UCSD-AML1 (cell line): Measurements from ENCODE around the gene LASP1NB.
A peak's percentile ranks its signal among the peaks of the same experiment; 100 is the strongest.
"Not testable (repeated sequence)": the region's sequence is repeated elsewhere in the genome, so short reads cannot be mapped to it uniquely, and the experiment has no call there.

Source experiments
- DNase-seq: peaks from one replicate; lab custom pipeline; 2025; ENCODE audit not compliant: unreplicated experiment; lab: John Stamatoyannopoulos, UW

LASP1NB gene

DNA sequence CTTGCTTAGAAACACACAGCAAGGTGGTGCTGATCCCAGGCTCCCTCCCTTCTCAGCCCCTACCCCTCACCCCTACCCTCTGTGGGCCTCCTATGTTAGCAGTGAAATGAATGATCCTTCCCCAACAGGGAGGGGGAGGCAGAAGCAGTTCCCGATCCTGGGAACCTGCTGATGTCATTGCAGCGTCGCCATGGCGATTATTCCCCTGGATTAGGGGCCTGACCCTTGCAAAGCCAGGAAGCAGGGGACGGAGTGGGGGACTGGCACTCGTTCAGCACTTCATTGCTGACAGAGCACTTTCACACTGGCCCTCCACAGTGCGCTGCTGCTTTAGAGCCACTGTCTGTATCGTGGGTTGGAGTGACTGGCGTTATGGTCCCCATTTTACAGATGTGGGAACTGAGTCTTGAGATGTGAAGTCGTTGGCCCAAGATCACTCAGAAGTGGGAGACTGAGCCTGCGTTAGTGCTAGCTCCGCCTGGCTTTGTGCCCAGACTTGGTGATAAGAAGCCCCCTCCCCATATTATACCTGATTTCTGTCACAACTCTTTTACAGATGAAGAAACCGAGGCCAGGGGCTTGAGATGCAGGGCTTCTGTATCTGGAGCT, 29.0 kb upstream of the LASP1NB start:
- no peak for DNase-seq

- DNase-seq, result no peak
Observed at GRCh38 chr17:38897176-38897575, 28.2 kb upstream of the LASP1NB start.

DNA sequence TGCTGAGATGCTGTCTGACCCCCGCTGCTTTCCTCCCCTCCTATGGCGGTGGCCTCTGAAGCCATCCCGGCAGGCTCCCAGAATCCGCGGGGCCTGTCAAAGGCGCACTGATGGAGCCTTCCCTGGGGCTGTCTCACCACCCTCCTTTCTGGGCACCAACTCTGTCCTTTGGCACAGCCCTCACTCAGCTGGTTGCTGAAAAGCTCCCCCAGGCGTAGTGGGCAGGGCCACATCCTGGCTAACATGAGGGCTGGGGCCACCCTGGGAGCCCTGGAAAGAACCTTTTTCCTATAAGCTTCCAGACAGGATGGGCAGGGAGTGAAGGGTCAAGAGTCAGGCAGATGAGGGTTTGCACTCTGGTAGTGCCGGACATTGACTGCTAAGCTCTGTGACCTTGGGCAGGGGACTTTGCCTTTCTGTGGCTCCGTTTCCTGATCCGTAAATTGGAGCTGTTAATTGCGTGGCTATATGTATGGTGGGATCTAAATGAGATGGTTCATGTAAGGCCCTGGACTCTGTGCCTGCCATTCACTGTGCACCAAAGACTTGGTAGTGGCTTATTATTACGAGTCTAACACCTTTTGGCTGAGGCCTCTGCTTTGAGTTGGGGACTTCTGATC, 27.6 kb upstream of the LASP1NB start:
- DNase-seq, result no peak

DNA sequence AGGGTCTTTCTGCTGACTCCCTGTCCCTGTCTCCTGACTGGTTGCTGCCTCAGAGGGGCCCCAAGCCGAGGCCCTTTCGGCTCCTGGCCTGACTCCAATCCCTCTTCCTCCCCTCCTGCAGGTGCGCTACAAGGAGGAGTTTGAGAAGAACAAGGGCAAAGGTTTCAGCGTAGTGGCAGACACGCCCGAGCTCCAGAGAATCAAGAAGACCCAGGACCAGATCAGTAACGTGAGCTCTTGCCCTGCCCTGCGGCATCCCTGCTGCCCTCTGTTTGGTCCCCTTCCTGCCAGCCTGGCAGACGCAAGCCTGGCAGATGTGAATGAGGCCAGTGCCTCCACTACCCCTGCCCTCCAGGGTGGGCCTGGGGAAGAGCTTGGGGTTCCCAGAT, 27.1 kb upstream of the LASP1NB start:
- DNase-seq, result no peak

GRCh38 chr17:38898812-38899348, 26.5 kb upstream of the LASP1NB start:
- DNase-seq, result peak; percentile 88

- no peak for DNase-seq
Observed at GRCh38 chr17:38899421-38899820, 26.0 kb upstream of the LASP1NB start.

DNA sequence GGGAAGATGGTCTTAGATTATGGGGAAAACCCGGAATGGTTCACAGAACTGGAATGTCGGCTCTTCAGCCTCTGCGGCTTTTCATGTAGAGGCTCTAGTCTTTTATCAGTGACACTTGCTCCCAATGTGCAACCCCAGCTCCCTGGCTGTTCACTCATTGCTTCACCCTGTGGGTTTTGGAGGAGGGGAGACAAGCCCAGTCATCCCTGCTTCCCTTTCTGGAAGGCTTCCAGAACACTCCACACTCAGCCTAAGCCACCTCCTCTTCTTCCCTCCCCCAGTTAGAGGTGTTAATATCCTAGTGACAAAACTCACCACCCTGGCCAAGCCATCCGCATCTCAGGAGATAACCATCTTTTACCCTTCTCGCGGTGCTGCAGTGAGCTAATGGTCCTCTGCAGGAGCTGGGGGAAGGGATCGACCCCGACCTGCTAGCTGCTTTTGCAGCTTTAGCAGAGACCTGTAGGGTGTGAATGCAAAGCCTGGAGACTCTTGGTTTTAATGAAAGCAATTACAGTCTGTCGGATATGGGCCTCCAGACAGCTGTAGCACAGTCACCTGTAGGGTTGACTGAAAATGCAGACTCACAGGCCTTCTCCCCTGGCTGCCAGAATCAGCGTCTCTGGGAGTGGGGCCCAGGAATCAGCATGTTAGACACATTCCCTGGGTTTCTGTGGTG, 24.3 kb upstream of the LASP1NB start:
- peak; percentile 77 for DNase-seq

DNA sequence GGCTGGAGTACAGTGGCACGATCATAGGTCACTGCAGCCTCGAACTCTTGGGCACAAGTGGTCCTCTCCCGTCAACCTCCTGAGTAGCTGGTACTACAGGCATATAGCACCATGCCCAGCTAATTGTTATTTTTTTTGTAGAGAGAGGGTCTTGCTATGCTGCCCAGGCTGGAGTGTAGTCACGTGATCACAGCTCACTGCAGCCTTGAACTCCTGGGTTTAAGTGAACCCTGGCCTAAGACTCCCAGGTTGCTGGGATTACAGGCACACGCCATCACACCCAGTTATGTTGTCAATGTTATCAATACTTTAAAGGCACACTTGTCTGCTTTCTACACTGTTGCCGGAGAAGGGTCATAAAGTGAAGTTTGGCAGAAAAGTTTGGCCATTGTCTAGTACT, 22.0 kb upstream of the LASP1NB start:
- no peak for DNase-seq

GRCh38 chr17:38904892-38905291, 20.5 kb upstream of the LASP1NB start:
- DNase-seq, result no peak

DNA sequence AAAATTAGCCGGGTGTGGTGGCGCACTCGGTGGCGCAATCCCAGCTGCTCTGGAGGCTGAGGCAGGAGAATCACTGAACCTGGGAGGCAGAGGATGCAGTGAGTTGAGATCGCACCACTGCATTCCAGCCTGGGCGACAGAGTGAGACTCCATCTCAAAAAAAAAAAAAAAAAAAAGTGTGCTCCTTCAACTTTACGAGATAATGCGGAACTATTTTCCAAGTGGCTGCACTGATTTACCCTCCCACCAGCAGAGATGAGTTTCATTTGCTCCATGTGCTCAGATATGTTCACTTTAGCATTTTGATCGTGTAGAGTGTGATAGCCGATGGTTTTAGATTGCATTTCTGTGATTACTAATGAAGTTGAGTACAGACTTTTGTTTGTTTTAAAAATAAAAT, 20.0 kb upstream of the LASP1NB start:
- no peak for DNase-seq

DNA sequence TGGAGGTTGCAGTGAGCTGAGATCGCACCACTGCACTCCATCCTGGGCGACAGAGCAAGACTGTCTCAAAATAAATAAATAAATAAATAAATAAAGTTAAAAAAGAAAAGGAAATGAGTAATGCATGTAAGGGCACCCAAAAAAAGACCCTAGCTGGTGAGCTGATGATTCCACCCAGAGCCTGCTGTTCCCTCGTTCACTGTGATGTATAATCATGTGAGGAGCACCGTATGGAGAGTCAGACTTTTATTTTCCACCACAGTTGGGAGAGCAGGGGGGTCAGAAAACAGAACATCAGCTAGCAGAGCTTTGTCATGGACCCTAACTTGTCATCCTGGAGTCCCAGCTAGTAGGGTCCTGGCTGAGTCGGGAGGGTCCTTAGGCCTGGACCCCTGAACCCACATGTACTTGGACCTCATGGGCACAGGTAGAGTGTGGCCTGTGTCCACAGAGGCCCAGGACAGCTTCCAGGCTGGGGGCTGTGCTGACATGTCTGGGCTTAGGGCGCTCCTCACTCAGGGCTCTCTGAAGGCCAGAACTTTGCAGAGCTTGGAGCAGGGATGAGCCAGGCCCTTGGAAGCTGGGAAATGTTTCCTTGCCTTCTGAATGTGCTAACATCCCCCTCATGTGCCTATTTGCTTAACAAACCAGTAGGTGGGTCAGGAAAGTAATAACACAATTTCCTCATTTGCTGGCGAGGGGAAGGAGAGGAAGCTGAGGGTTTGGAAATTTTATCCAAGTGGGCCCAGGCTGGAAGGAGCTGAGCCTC, 18.8 kb upstream of the LASP1NB start:
- DNase-seq, result no peak

GRCh38 chr17:38907930-38908675, 17.3 kb upstream of the LASP1NB start:
- no peak for DNase-seq

DNA sequence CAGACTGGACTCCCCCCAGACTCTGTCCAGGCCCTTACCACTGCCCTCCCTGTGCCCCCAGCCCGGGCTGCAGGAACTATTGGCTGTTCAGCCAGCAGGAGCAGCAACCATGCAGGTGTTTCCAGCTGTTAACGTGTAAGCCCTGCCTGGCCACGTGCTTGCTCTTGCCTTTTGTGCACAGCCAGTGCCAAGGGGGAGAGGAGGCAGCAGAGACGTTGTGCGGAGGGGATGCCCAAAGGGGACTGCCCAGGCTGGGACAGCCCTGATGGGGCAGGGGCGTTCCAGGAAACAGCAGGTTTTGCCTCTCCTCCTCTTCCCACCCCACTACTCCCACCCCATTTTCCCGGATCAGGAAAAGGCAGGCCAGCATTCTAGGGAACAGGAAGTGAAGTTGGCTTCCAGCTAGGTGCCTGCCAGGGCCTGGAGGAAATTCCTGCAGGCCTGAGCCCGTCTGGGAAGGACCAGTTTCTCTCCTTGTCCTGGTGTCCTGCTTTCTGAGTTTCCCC, 16.7 kb upstream of the LASP1NB start:
- DNase-seq, result no peak

- DNase-seq, result no peak
Observed at GRCh38 chr17:38910325-38910724, 15.1 kb upstream of the LASP1NB start.

DNA sequence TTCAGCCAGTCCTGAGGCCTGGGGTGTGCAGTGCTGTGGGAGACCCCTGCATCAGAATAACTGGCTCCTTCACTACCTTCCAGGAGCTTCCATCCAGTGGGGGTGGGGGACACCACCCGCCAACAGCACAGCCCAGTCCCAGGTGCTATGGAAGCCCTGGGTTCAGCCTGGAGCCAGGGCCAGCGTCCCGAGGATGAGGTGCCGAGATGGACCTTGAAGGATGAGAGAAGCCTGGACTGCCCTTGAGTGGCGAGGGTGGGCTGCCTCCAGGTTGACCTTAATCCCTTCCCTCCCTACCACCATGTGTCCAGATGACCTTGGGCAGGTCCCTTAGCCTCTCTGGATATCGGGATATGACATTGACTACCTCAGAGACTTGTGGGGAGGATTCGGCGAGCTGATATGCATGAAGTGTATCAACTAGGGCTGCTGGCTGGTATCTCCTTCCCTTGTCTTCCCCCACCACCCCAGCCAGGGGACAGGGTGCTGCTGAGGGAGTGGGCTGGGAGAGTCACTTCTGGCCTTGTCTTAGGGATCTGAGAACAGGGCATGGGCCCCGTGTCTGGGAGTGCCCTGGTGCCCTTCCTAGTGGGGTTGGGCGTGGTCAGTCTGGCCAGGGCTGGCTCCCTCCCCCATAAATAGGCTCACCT, 14.2 kb upstream of the LASP1NB start:
- DNase-seq, result no peak

DNA sequence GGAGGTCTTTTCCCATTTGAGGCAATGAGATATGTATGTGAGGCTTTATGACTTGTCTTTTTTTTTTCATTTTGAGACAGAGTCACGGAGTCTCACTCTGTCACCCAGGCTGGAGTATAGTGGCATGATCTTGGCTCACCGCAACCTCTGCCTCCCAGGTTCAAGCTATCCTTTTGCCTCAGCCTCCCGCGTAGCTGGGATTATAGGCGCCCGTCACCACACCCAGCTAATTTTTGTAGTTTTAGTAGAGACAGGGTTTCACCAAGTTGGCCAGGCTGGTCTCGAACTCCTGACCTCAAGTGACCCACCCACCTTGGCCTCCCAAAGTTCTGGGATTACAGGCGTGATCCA, 13.7 kb upstream of the LASP1NB start:
- DNase-seq, result not testable (repeated sequence)

- DNase-seq, result no peak
Observed at GRCh38 chr17:38912221-38912813, 13.1 kb upstream of the LASP1NB start.

- no peak for DNase-seq
Observed at GRCh38 chr17:38914741-38915638, 10.4 kb upstream of the LASP1NB start.

- no peak for DNase-seq
Observed at GRCh38 chr17:38915639-38915995, 9.8 kb upstream of the LASP1NB start.
